ENCODE data around the gene PTPRN2. TPM values are rescaled to one million over a fixed set of nuclear protein-coding genes. Genes with fewer than 3 reads are reported as not detected.

PTPRN2 gene
- polyA plus RNA-seq, 1 of the 3 experiments (the other 2 are of a cell fraction): 4.0 TPM

GRCh38 chr7:158490171-158490782 is 97.3 kb downstream of the PTPRN2 start:
- 85% methylated on average over 43 of the region's 47 CpGs for WGBS (ENCODE audit: low lambda C conversion rate)
- Histone ChIP-seq H4K20me1 (ENCODE audit: insufficient read depth) (no peaks in the 10 kb centered on the region), H3K4me1 (ENCODE audit: control insufficient read depth in 1 of 2, insufficient read depth in 2 of 2, low read depth in 1 of 2, low read length in 1 of 2) (peaks cover 0 to 7% of the 10 kb centered on the region in 2 experiments; a peak in 1 of 4 replicates), H2AFZ (ENCODE audit: low read depth) (no peak overlapping the region), H3K9me2 (no peaks in the 10 kb centered on the region), H3K27ac (ENCODE audit: low read depth in 2 of 2, low read length in 1 of 2) (no peak overlapping the region), H3K36me3 (replicated peaks in 1 of 2; ENCODE audit: control insufficient read depth in 1 of 2, insufficient read depth in 2 of 2, low read length in 1 of 2) (no peaks in the 10 kb centered on the region), H3K27me3 (ENCODE audit: insufficient read depth) (no peaks in the 10 kb centered on the region), H3K4me3 (ENCODE audit: low read depth in 2 of 2, low read length in 1 of 2) (no peak overlapping the region), H3K9ac (no peak overlapping the region), H3K9me3 (no peaks in the 10 kb centered on the region), H3K79me2 (ENCODE audit: insufficient read depth) (no peaks in the 10 kb centered on the region), H3K4me2 (no peak overlapping the region), H3F3A (replicated peaks; ENCODE audit: insufficient read depth) (no peaks in the 10 kb centered on the region)
- DNase-seq: no peak
- no peak for TF ChIP-seq YY1 (IDR thresholded peaks at IDR 0.05; ENCODE audit: low read depth)
- no peak for TF ChIP-seq POLR2AphosphoS5 (IDR thresholded peaks at IDR 0.05; ENCODE audit: low read depth, low read length)
- TF ChIP-seq NRF1 (IDR thresholded peaks at IDR 0.05; ENCODE audit: low read depth, low read length): no peak
- TF ChIP-seq TEAD4 (IDR thresholded peaks at IDR 0.05; ENCODE audit: borderline replicate concordance, insufficient read depth): no peak
- no peak for TF ChIP-seq PBX3 (IDR thresholded peaks at IDR 0.05)
- no peak for TF ChIP-seq ZBTB33 (IDR thresholded peaks at IDR 0.05; ENCODE audit: borderline replicate concordance, low read depth)
- no peak for TF ChIP-seq TCF12 (IDR thresholded peaks at IDR 0.05)
- TF ChIP-seq USF1 (IDR thresholded peaks at IDR 0.05; ENCODE audit: borderline replicate concordance, low read depth): no peak
- no peak for TF ChIP-seq CTCF (IDR thresholded peaks at IDR 0.05)
- TF ChIP-seq MXI1 (IDR thresholded peaks at IDR 0.05; ENCODE audit: low read depth, low read length): no peak
- no peak for TF ChIP-seq SIN3A (IDR thresholded peaks at IDR 0.05; ENCODE audit: borderline replicate concordance, low read depth, low read length)
- no peak for TF ChIP-seq RFX5 (IDR thresholded peaks at IDR 0.05; ENCODE audit: low read length)
- TF ChIP-seq RCOR1 (IDR thresholded peaks at IDR 0.05; ENCODE audit: low read length): no peak
- TF ChIP-seq MEF2A (IDR thresholded peaks at IDR 0.05; ENCODE audit: borderline replicate concordance, low read depth): no peak
- TF ChIP-seq USF2 (IDR thresholded peaks at IDR 0.05; ENCODE audit: borderline replicate concordance, low read depth, low read length): no peak
- no peak for TF ChIP-seq RXRA (IDR thresholded peaks at IDR 0.05; ENCODE audit: borderline replicate concordance, low read depth)
- no peak for TF ChIP-seq TAF1 (IDR thresholded peaks at IDR 0.05; ENCODE audit: borderline replicate concordance, low read depth, low read length)
- TF ChIP-seq EZH2phosphoT487 (IDR thresholded peaks at IDR 0.05; ENCODE audit: borderline replicate concordance, low read depth): no peak
- no peak for TF ChIP-seq EP300 (IDR thresholded peaks at IDR 0.05; ENCODE audit: borderline replicate concordance in 1 of 2, low read depth in 1 of 2, low read length in 1 of 2)
- CTCF ChIA-PET: no interaction called here
- POLR2A ChIA-PET: no interaction called here
